ENCODE measurements around the gene CA11.

The CA11 gene

GRCh38 chr19:48618916-48619691, 26.9 kb downstream of the CA11 start, which contains the start of the genes RPL18 and SPHK2:
Gene RPL18 (minus strand): TSS chr19:48619178. CDS start chr19:48619143, 35 bp downstream.
Gene SPHK2 (plus strand): TSS chr19:48619506. CDS start chr19:48620515, 1,009 bp downstream.
- in situ Hi-C loops (cut with HindIII; ENCODE audit: low sequenced_read_pairs): no loop called here
- no peak for TF ChIP-seq CTCF (IDR thresholded peaks at IDR 0.05; ENCODE audit: low read depth, low read length, missing control alignments)
- peak within 1 kb of the TSS; percentile 90 for H3K4me3 ChIP-seq (ENCODE audit: low read depth, low read length)
- peak; percentile 99 for DNase-seq (ENCODE audit: low read depth)

GRCh38 chr19:48618278-48618915, 27.6 kb downstream of the CA11 start:
- TF ChIP-seq CTCF (IDR thresholded peaks at IDR 0.05; ENCODE audit: low read depth, low read length, missing control alignments): no peak
- H3K4me3 ChIP-seq (ENCODE audit: low read depth, low read length): peak overlapping the region; percentile 90
- no peak for DNase-seq (ENCODE audit: low read depth)
- in situ Hi-C loops (cut with HindIII; ENCODE audit: low sequenced_read_pairs): no loop called here

- H3K4me3 ChIP-seq (ENCODE audit: low read depth, low read length): peak overlapping the region; percentile 90
- DNase-seq (ENCODE audit: low read depth): peak; percentile 45
- TF ChIP-seq CTCF (IDR thresholded peaks at IDR 0.05; ENCODE audit: low read depth, low read length, missing control alignments): peak; percentile 12
- in situ Hi-C loops (cut with HindIII; ENCODE audit: low sequenced_read_pairs): no loop called here
These were observed 28.6 kb downstream of the CA11 start for GRCh38 chr19:48617146-48617937.

- TF ChIP-seq CTCF (IDR thresholded peaks at IDR 0.05; ENCODE audit: low read depth, low read length, missing control alignments): no peak
- in situ Hi-C loops (cut with HindIII; ENCODE audit: low sequenced_read_pairs): no loop called here
- H3K4me3 ChIP-seq (ENCODE audit: low read depth, low read length): peak overlapping the region; percentile 90
- no peak for DNase-seq (ENCODE audit: low read depth)
These were observed 29.4 kb downstream of the CA11 start for GRCh38 chr19:48616491-48617056.

GRCh38 chr19:48616041-48616436, 29.9 kb downstream of the CA11 start:
- in situ Hi-C loops (cut with HindIII; ENCODE audit: low sequenced_read_pairs): no loop called here
- TF ChIP-seq CTCF (IDR thresholded peaks at IDR 0.05; ENCODE audit: low read depth, low read length, missing control alignments): no peak
- no peak for DNase-seq (ENCODE audit: low read depth)
- no peak overlapping the region for H3K4me3 ChIP-seq (ENCODE audit: low read depth, low read length)
